CD14-positive monocyte (primary cell): ENCODE data around the gene ARHGEF7. TPM values are rescaled to one million over a fixed set of nuclear protein-coding genes. Genes with fewer than 3 reads are reported as not detected.

Experiments used
- DNase-seq, 3 donors: peaks; one replicate each; pipeline ENCODE4 v3.0.0-alpha.2; 2011 to 2022
- H2AFZ ChIP-seq: 2 replicates; pipeline ENCODE4 v1.6.0; 2012; ENCODE audit warnings: mild to moderate bottlenecking, low read depth, low read length, inconsistent platforms; ENCODE audit not compliant: insufficient read depth, poor library complexity, severe bottlenecking
- H3K27ac ChIP-seq, 2 donors: 1 replicate in 1 of 2; 2 replicates in 1 of 2; pipeline ENCODE4 v1.5.1; 2012 to 2013; ENCODE audit warnings: low read length in 2 of 2, control low read depth in 1 of 2, inconsistent platforms in 1 of 2, low read depth in 1 of 2, mild to moderate bottlenecking in 1 of 2
- H3K27me3 ChIP-seq, 2 donors: one replicate each; pipeline versions ENCODE4 v1.6.0 to v1.6.1; 2011 to 2013; ENCODE audit warnings: low read length in 2 of 2; ENCODE audit not compliant: control insufficient read depth in 2 of 2, insufficient read depth in 2 of 2
- H3K36me3 ChIP-seq, 2 donors: replicated peaks in 1 of 2; 1 replicate in 1 of 2; 2 replicates in 1 of 2; pipeline versions ENCODE4 v1.5.1 to v1.6.1; 2012 to 2013; ENCODE audit warnings: low read length in 2 of 2, control low read depth in 1 of 2, inconsistent platforms in 1 of 2, mild to moderate bottlenecking in 1 of 2; ENCODE audit not compliant: insufficient read depth in 2 of 2, control insufficient read depth in 1 of 2
- H3K4me1 ChIP-seq, 2 donors: 1 replicate in 1 of 2; 2 replicates in 1 of 2; pipeline versions ENCODE4 v1.5.1 to v1.6.1; 2012 to 2013; ENCODE audit warnings: low read length in 2 of 2, control low read depth in 1 of 2, inconsistent platforms in 1 of 2, mild to moderate bottlenecking in 1 of 2, moderate library complexity in 1 of 2; ENCODE audit not compliant: insufficient read depth in 2 of 2, control insufficient read depth in 1 of 2
- H3K4me2 ChIP-seq: replicated peaks from 2 replicates; pipeline ENCODE3; 2012; ENCODE audit warnings: low read length, moderate library complexity, mild to moderate bottlenecking; ENCODE audit not compliant: poor library complexity, severe bottlenecking; ENCODE audit errors: extremely low read depth
- H3K4me3 ChIP-seq, 3 experiments: fragments of 200-600 bp in 1 of 3; sonication (generic) in 1 of 3; replicated peaks in 1 of 3; 1 replicate in 2 of 3; 2 replicates in 1 of 3; pipeline ENCODE4 v1.5.1; 2011 to 2013; ENCODE audit warnings: low read length in 3 of 3, mild to moderate bottlenecking in 3 of 3, control low read depth in 2 of 3, low read depth in 2 of 3, inconsistent platforms in 1 of 3, moderate library complexity in 1 of 3
- H3K79me2 ChIP-seq: 2 replicates; pipeline ENCODE4 v1.6.0; 2012; ENCODE audit warnings: mild to moderate bottlenecking, control low read depth, inconsistent platforms, low read length, moderate library complexity; ENCODE audit not compliant: insufficient read depth
- H3K9ac ChIP-seq: 2 replicates; pipeline ENCODE4 v1.6.0; 2017; ENCODE audit warnings: low read length, mild to moderate bottlenecking; ENCODE audit not compliant: insufficient read depth, poor library complexity, severe bottlenecking
- H3K9me3 ChIP-seq, 2 donors: replicated peaks in 1 of 2; 1 replicate in 1 of 2; 2 replicates in 1 of 2; pipeline versions ENCODE4 v1.5.1 to v1.6.1; 2012 to 2013; ENCODE audit warnings: low read length in 2 of 2, control low read depth in 1 of 2; ENCODE audit not compliant: control insufficient read depth in 1 of 2, insufficient read depth in 1 of 2
- H4K20me1 ChIP-seq: 2 replicates; pipeline ENCODE4 v1.6.0; 2012; ENCODE audit warnings: mild to moderate bottlenecking, low read length, control low read depth, moderate library complexity; ENCODE audit not compliant: insufficient read depth
- H3K27ac Mint-ChIP-seq, 7 donors: one replicate each; pipeline ENCODE4 v1.8.0; 2020; ENCODE audit warnings: mild to moderate bottlenecking in 7 of 7, mixed read lengths in 7 of 7, moderate library complexity in 6 of 7, inconsistent platforms in 2 of 7
- H3K27me3 Mint-ChIP-seq, 3 donors: one replicate each; pipeline ENCODE4 v1.8.0; 2021 to 2022; ENCODE audit warnings: low read depth in 3 of 3, mild to moderate bottlenecking in 3 of 3, mixed read lengths in 3 of 3, moderate library complexity in 3 of 3, inconsistent platforms in 1 of 3
- H3K36me3 Mint-ChIP-seq, 2 donors: one replicate each; pipeline ENCODE4 v1.8.0; 2020; ENCODE audit warnings: mixed read lengths in 2 of 2, inconsistent platforms in 1 of 2, mild to moderate bottlenecking in 1 of 2
- H3K4me1 Mint-ChIP-seq: one replicate; pipeline ENCODE4 v1.8.0; 2020; ENCODE audit warnings: mild to moderate bottlenecking, mixed read lengths
- H3K4me3 Mint-ChIP-seq, 2 donors: one replicate each; pipeline ENCODE4 v1.8.0; 2020; ENCODE audit warnings: mild to moderate bottlenecking in 2 of 2, mixed read lengths in 2 of 2, moderate library complexity in 1 of 2
- H3K9me3 Mint-ChIP-seq, 7 donors: one replicate each; pipeline ENCODE4 v1.8.0; 2020 to 2022; ENCODE audit warnings: mixed read lengths in 7 of 7, mild to moderate bottlenecking in 6 of 7, moderate library complexity in 6 of 7, inconsistent platforms in 2 of 7
- WGBS: methylation state at CpG from one replicate; pipeline ENCODE4 v1.1.5; 2013; ENCODE audit warnings: missing lambda C conversion rate; ENCODE audit not compliant: insufficient coverage; 5-methylcytosine and 5-hydroxymethylcytosine counted together
- intact Hi-C, 2 donors: fragments of 100-400 bp; cut with micrococcal nuclease; formaldehyde crosslinking; loops; one replicate each; pipeline versions ENCODE4 v1.15.0 to v1.15.1; 2023
- polyA plus RNA-seq, 3 donors: library from polyadenylated mRNA; depleted of rRNA in 1 of 3; unstranded in 2 of 3; stranded (reverse) in 1 of 3; fragments of 300-500 nt in 2 of 3; fragments of >200 nt in 1 of 3; fragmentation: Illumina TruSeq in 2 of 3; gene quantifications; 1 replicate in 2 of 3; 2 replicates in 1 of 3; pipeline ENCODE4 v1.2.3, GENCODE V29; 2012 to 2021
- TF ChIP-seq, protein P1 (sequence below): fragments of 200-600 bp; IDR thresholded peaks from one replicate; pipeline ENCODE4 v1.8.0; 2022; ENCODE audit warnings: antibody characterized with exemption, mild to moderate bottlenecking

The ARHGEF7 gene
- polyA plus RNA-seq, 3 donors: 4.6 to 29.0 (median 6.1) TPM

DNA sequence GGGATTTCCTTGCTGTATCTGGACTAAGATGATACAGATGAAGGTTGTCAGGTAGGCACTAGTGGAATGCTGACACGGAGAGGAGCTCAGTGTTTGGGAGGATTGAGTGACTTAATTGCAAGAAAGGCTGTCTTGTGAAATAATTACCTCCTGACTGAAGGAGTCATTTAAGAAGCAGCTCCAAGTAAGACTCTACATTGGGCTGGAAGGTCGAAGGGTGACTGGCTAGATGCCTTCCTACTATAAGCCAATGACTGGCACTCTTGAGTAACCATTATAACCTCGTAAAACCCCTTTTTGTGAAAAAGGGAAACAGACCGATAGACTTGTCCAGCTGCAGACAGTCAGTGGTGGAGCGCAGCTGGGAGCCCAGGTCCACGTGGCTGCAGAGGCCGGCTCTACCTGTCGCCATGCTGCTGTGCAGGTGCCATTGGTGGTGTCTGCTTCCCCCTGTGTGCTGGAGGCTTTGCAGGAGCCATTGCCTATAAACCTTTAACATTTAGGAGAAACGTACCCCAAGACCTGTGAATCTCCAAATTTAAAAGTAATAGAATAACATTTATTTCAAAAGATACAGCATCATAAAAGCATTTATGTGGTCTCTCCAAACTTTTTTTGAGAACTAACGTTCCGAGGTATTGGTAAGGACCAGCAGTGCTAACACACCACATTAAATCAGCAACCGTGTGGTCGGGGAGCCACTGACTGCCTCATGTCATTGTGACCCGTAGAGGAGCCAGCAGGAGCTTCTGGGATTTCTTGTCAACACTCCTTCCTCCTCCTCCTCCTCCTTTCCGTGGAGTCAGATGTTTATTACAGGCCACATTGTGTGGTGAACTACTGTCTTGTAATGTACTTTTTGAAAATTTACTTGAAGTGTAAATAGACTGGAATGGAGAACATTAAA, 124.9 kb downstream of the ARHGEF7 start:
- Histone ChIP-seq H3K4me2 (no peak overlapping the region), H3K4me3 (no peak overlapping the region), H3K9ac (no peak overlapping the region), H3K27me3 (no peaks in the 10 kb centered on the region), H3K4me1 (no peaks in the 10 kb centered on the region), H3K27ac (no peak overlapping the region), H3K36me3 (peaks cover 53 to 99% of the 10 kb centered on the region in 2 donors), H2AFZ (no peak overlapping the region), H3K79me2 (no peaks in the 10 kb centered on the region), H4K20me1 (no peaks in the 10 kb centered on the region), H3K9me3 (no peaks in the 10 kb centered on the region)
- H3K27ac Mint-ChIP-seq: no peak overlapping the region
- H3K36me3 Mint-ChIP-seq: peaks cover 68 to 89% of the 10 kb centered on the region in 2 donors
- H3K27me3 Mint-ChIP-seq: no peaks in the 10 kb centered on the region
- H3K4me3 Mint-ChIP-seq: no peak overlapping the region
- no peak for DNase-seq
- WGBS: 91% methylated on average over 8 of the region's 15 CpGs
- TF ChIP-seq, protein P1, sequence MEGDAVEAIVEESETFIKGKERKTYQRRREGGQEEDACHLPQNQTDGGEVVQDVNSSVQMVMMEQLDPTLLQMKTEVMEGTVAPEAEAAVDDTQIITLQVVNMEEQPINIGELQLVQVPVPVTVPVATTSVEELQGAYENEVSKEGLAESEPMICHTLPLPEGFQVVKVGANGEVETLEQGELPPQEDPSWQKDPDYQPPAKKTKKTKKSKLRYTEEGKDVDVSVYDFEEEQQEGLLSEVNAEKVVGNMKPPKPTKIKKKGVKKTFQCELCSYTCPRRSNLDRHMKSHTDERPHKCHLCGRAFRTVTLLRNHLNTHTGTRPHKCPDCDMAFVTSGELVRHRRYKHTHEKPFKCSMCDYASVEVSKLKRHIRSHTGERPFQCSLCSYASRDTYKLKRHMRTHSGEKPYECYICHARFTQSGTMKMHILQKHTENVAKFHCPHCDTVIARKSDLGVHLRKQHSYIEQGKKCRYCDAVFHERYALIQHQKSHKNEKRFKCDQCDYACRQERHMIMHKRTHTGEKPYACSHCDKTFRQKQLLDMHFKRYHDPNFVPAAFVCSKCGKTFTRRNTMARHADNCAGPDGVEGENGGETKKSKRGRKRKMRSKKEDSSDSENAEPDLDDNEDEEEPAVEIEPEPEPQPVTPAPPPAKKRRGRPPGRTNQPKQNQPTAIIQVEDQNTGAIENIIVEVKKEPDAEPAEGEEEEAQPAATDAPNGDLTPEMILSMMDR: no peak
- intact Hi-C loops: no loop called here
- H3K9me3 Mint-ChIP-seq: peaks cover 0 to 3% (median 0%) of the 10 kb centered on the region in 7 donors
- no peaks in the 10 kb centered on the region for H3K4me1 Mint-ChIP-seq

DNA sequence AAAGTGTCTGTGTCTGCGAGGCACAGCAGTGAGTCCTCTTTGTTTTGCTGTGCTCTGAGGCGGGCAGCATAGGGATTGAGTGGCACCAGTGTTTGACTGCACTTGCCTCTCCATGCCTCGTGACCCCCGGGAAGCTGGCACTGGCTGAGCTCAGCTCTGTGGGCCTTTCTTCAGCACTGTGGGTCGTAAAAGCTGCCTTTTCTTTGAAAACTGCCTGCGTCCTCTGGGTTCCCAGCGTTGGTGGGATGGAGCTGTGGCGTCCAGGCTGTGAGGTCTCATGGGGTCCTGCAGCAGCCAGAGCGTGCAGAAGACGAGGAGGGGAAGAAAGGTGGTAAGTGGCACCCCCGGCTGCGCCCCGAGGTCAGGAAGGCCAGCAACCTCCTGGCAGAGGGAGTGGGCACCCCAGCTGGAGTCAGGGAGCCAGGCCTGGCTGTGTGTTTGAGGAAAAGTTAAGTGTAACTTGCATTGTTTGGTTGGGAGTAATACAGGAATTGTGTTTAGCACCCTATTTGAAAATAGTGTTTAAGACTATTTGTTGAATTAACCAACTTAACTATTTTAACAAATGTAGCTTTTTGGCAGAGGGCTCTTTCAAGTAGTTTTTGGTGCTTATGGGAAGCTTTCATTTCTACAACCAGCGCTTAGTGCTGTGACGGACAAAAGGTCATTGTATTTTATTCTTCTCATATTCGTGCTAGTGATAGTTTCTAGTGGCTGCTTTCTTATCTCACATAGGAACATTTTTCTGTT, 126.1 kb downstream of the ARHGEF7 start:
- H3K27ac ChIP-seq: no peak overlapping the region
- H3K79me2 ChIP-seq: no peaks in the 10 kb centered on the region
- H2AFZ ChIP-seq: no peak overlapping the region
- no peaks in the 10 kb centered on the region for H4K20me1 ChIP-seq
- H3K27me3 ChIP-seq: no peaks in the 10 kb centered on the region
- Mint-ChIP-seq H3K4me1 (no peaks in the 10 kb centered on the region), H3K9me3 (peaks cover 0 to 3% (median 2%) of the 10 kb centered on the region in 7 donors), H3K36me3 (peaks cover 71 to 89% of the 10 kb centered on the region in 2 donors), H3K27me3 (no peaks in the 10 kb centered on the region), H3K27ac (no peak overlapping the region), H3K4me3 (no peak overlapping the region)
- no peak overlapping the region for H3K9ac ChIP-seq
- no peaks in the 10 kb centered on the region for H3K4me1 ChIP-seq
- no peak overlapping the region for H3K4me2 ChIP-seq
- no peak overlapping the region for H3K4me3 ChIP-seq
- WGBS: 91% methylated on average over 13 of the region's 16 CpGs
- no peak for DNase-seq
- TF ChIP-seq, protein P1: no peak
- no peaks in the 10 kb centered on the region for H3K9me3 ChIP-seq
- H3K36me3 ChIP-seq: peaks cover 57 to 99% of the 10 kb centered on the region in 2 donors
- intact Hi-C loops: no loop called here
